ENCODE measurements around the gene HIGD2A. TPM values are rescaled to one million over a fixed set of nuclear protein-coding genes. Genes with fewer than 3 reads are reported as not detected.
A peak's percentile ranks its signal among the peaks of the same experiment; 100 is the strongest.
"Not testable (repeated sequence)": the region's sequence is repeated elsewhere in the genome, so short reads cannot be mapped to it uniquely, and the experiment has no call there.

Gene HIGD2A
- total RNA-seq, 2 experiments from 2014 or later, result 154 to 155 TPM

- intact Hi-C loops (cut with micrococcal nuclease), result no loop called here
- Mint-ChIP-seq H3K9me3 (no peaks in the 10 kb centered on the region), H3K4me1 (ENCODE audit: low read depth) (peaks cover under 1% of the 10 kb centered on the region), H3K27ac (no peak overlapping the region), H3K27me3 (ENCODE audit: low read depth) (no peaks in the 10 kb centered on the region), H3K4me3 (no peak overlapping the region), H3K36me3 (ENCODE audit: low read depth) (peaks cover 9% of the 10 kb centered on the region)
- CTCF ChIA-PET, result interaction anchor here (0.7 to 1.5 kb wide), 3 partner anchors 11 to 102 kb away, joined by 3 to 4 read pairs (median 4); no protein-coding TSS in a partner anchor
- DNase-seq, result no peak
These were observed 17.3 kb downstream of the HIGD2A start for GRCh38 chr5:176405656-176406435.

- no peak overlapping the region for H3K4me3 Mint-ChIP-seq
- H3K27me3 Mint-ChIP-seq (ENCODE audit: low read depth), result no peaks in the 10 kb centered on the region
- H3K27ac Mint-ChIP-seq, result no peak overlapping the region
- no peak for DNase-seq
- CTCF ChIA-PET, result interaction anchor here (1.1 to 1.5 kb wide), 2 partner anchors 11 to 15 kb away, joined by 3 to 4 read pairs; no protein-coding TSS in a partner anchor
- H3K4me1 Mint-ChIP-seq (ENCODE audit: low read depth), result peaks cover 7% of the 10 kb centered on the region
- H3K36me3 Mint-ChIP-seq (ENCODE audit: low read depth), result peaks cover 9% of the 10 kb centered on the region
- H3K9me3 Mint-ChIP-seq, result no peaks in the 10 kb centered on the region
- intact Hi-C loops (cut with micrococcal nuclease), result no loop called here
These were observed 18.0 kb downstream of the HIGD2A start for GRCh38 chr5:176406436-176407052.

DNA sequence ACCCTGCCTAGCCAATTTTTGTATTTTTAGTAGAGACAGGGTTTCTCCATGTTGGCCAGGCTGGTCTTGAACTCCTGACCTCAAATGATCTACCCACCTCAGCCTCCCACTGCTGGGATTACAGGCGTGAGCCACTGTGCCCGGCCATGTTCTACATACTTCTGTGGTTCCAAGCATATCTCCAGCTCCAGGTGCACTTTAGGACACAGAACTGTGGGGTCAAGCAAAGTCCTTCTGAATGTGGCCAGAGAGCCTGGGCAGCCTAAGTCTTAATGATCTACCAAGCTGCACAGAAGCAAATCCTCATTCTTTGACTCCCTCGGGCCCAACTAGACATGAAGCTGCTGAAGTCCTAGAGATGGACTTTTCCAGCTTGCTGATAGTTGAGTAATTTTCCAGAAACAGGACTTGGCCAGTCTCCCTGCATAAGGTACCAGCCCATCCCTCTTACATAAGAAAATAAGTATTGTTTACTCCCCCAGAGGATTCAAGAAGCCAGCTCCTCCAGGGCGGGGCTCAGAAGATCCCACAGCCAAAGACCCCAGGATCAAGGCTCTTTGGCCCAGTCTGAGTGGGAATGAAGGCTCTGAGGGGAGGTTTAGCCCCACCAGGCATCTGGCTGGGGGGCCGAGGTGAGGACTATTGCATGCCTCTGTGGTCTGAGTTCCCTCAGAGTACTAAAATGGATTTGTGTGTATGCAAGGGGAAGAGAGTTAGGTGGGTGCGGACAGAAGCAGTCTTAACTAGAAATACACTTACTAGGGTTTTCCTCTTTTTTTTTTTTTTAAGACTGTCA is 19.1 kb downstream of the HIGD2A start:
- H3K36me3 Mint-ChIP-seq (ENCODE audit: low read depth), result peaks cover 9% of the 10 kb centered on the region
- intact Hi-C loops (cut with micrococcal nuclease), result no loop called here
- no peaks in the 10 kb centered on the region for H3K27me3 Mint-ChIP-seq (ENCODE audit: low read depth)
- CTCF ChIA-PET, result interaction anchor here (1.1 to 1.5 kb wide), 2 partner anchors 9 to 16 kb away, joined by 3 to 4 read pairs; no protein-coding TSS in a partner anchor
- no peak for DNase-seq
- H3K4me3 Mint-ChIP-seq, result no peak overlapping the region
- peaks cover 11% of the 10 kb centered on the region for H3K4me1 Mint-ChIP-seq (ENCODE audit: low read depth)
- no peak overlapping the region for H3K27ac Mint-ChIP-seq
- no peaks in the 10 kb centered on the region for H3K9me3 Mint-ChIP-seq

DNA sequence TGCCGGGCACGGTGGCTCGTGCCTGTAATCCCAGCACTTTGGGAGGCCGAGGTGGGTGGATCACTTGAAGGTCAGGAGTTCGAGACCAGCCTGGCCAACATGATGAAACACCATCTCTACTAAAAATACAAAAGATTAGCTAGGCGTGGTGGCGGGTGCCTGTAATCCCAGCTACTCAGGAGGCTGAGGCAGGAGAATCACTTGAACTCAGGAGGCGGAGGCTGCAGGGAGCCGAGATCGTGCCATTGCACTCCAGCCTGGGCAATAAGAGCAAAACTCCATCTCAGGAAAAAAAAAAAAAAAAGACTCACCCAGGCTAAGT is 19.7 kb downstream of the HIGD2A start:
- H3K36me3 Mint-ChIP-seq (ENCODE audit: low read depth); CTCF ChIA-PET; intact Hi-C loops (cut with micrococcal nuclease): not testable (repeated sequence)

DNA sequence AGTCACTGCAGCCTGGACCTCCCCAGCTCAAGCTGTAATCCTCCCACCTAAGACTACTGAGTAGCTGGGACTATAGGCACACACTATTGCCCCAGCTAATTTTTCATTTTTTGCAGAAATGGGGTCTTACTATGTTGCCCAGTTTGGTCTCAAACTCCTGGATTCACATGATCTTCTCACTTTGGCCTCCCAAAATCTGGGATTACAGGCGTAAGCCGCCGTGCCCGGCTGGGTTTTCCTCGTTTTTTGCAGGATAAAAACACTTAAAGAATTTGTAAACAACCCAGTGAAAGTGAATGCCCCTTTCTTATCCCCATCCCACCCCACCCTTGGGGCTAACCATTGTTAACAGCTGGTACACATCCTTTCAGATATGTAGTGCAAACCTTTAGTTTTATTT is 20.0 kb downstream of the HIGD2A start:
- no peak overlapping the region for H3K4me3 Mint-ChIP-seq

More for the DNA sequence above, 19.7 kb downstream of the HIGD2A start:
- H3K9me3 Mint-ChIP-seq; H3K4me3 Mint-ChIP-seq; H3K27me3 Mint-ChIP-seq (ENCODE audit: low read depth); DNase-seq; H3K27ac Mint-ChIP-seq: not testable (repeated sequence)
- peaks cover 14% of the 10 kb centered on the region for H3K4me1 Mint-ChIP-seq (ENCODE audit: low read depth)

DNA sequence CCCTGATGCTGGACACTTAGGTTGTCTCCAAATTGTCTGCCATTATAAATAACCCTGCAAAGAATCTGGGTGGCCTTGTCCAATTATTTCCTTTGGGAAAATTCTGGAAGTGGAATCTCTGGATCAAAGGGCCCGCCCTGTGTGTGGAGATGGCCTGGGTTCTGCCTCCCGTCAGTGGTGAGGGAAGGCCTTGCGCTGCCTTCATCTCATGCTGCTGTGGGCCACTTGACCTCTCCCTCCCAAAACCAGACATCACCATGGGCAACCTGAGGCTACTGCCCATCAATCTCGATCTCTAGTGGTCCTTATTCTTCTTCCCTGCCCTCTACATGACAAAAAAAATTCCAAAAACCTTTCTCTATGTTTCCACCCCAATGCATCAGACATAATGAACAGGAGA is 21.2 kb downstream of the HIGD2A start:
- no peaks in the 10 kb centered on the region for H3K27me3 Mint-ChIP-seq (ENCODE audit: low read depth)
- H3K9me3 Mint-ChIP-seq, result no peaks in the 10 kb centered on the region
- intact Hi-C loops (cut with micrococcal nuclease), result no loop called here
- H3K4me3 Mint-ChIP-seq, result no peak overlapping the region
- H3K27ac Mint-ChIP-seq, result no peak overlapping the region
- CTCF ChIA-PET, result no interaction called here
- peaks cover 26% of the 10 kb centered on the region for H3K4me1 Mint-ChIP-seq (ENCODE audit: low read depth)
- peaks cover 9% of the 10 kb centered on the region for H3K36me3 Mint-ChIP-seq (ENCODE audit: low read depth)
- DNase-seq, result no peak

More for the DNA sequence above, 20.0 kb downstream of the HIGD2A start:
- Mint-ChIP-seq H3K4me1 (ENCODE audit: low read depth) (peaks cover 15% of the 10 kb centered on the region), H3K27me3 (ENCODE audit: low read depth) (no peaks in the 10 kb centered on the region), H3K9me3 (no peaks in the 10 kb centered on the region), H3K27ac (no peak overlapping the region), H3K36me3 (ENCODE audit: low read depth) (peaks cover 9% of the 10 kb centered on the region)
- DNase-seq, result no peak
- intact Hi-C loops (cut with micrococcal nuclease), result no loop called here
- CTCF ChIA-PET, result no interaction called here

DNA sequence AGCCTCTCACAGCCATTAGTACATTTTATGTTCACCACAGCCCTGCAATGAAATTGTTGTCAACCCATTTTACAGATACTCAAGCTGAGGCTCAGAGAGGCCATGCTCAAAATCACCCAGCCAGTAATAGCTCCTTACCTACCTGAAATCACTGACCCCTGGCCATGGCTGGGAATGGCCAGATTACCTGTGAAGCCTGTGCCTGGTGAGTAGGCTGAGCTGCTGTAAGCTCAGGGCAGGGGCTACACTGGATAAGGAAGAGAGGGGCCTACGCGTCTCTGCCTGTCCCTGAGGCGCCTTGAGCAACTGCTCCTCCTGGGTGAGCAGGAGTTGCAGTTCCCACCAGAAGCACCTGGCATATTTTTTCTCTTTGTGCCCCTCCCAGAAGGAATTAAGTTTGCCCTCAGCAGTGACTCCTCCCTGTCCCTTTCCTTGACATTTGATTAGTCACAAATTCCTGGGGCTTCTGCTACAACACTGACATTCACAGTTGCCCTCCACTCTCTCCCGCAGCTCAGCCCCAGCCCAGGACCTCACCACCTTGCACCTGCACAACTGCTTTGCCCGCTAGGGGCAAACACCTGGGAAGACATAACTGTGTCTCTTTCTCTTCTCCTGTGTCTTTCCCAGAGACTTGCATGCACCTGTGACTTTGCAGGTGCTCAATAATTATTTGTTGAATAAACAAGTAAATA is 22.1 kb downstream of the HIGD2A start:
- Mint-ChIP-seq H3K27ac (no peak overlapping the region), H3K4me1 (ENCODE audit: low read depth) (peaks cover 35% of the 10 kb centered on the region), H3K27me3 (ENCODE audit: low read depth) (no peaks in the 10 kb centered on the region), H3K36me3 (ENCODE audit: low read depth) (peaks cover 9% of the 10 kb centered on the region), H3K9me3 (no peaks in the 10 kb centered on the region), H3K4me3 (no peak overlapping the region)
- no peak for DNase-seq
- CTCF ChIA-PET, result no interaction called here
- intact Hi-C loops (cut with micrococcal nuclease), result no loop called here

DNA sequence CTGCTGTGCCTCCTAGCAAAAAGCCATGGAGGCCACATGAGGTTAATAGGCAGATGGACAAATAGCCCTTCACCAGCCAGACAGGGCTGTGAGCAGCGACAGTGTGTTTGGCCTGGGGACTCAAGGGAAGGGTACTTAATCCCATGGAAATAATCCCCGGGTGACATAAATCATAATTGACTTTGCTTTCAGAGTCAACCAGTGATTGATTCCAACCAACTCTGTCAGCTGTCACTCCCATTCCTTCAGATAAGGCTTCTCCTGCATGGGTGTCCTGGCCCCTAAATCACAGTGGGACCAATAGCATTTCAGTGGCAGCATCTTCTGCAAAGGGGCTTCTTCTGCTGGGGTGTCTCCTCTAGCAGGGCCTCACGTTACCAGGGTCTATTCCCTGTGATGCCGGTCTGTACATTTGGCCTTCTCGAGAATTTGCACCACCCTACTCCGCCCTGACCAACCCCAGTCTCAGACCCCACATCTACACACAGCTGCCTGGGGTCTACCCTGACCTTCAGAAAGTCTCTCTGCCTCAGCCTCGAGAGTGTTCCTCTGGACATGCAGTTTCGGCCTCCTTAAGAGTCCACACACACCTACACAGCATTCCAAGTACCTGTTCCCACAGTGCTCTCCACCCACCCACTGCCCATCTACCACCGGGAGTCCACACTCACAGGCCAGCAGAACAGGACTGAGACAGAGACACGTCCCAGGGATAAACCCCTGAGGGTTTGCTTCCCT is 24.1 kb downstream of the HIGD2A start:
- H3K4me1 Mint-ChIP-seq (ENCODE audit: low read depth), result peaks cover 43% of the 10 kb centered on the region
- H3K4me3 Mint-ChIP-seq, result no peak overlapping the region
- peaks cover 3% of the 10 kb centered on the region for H3K36me3 Mint-ChIP-seq (ENCODE audit: low read depth)
- DNase-seq, result no peak
- no peak overlapping the region for H3K27ac Mint-ChIP-seq
- intact Hi-C loops (cut with micrococcal nuclease), result no loop called here
- no peaks in the 10 kb centered on the region for H3K27me3 Mint-ChIP-seq (ENCODE audit: low read depth)
- no peaks in the 10 kb centered on the region for H3K9me3 Mint-ChIP-seq
- CTCF ChIA-PET, result interaction anchor here (1.4 kb wide), 1 partner anchor 123 kb away, joined by 3 read pairs; no protein-coding TSS in a partner anchor

- no peak overlapping the region for H3K27ac Mint-ChIP-seq
- DNase-seq, result no peak
- H3K9me3 Mint-ChIP-seq, result no peaks in the 10 kb centered on the region
- H3K36me3 Mint-ChIP-seq (ENCODE audit: low read depth), result no peaks in the 10 kb centered on the region
- H3K4me3 Mint-ChIP-seq, result no peak overlapping the region
- peaks cover 43% of the 10 kb centered on the region for H3K4me1 Mint-ChIP-seq (ENCODE audit: low read depth)
- intact Hi-C loops (cut with micrococcal nuclease), result no loop called here
- no peaks in the 10 kb centered on the region for H3K27me3 Mint-ChIP-seq (ENCODE audit: low read depth)
- CTCF ChIA-PET, result interaction anchor here (1.4 kb wide), 1 partner anchor 122 kb away, joined by 3 read pairs; no protein-coding TSS in a partner anchor
These were observed 24.7 kb downstream of the HIGD2A start for GRCh38 chr5:176413255-176413565.

- no peaks in the 10 kb centered on the region for H3K9me3 Mint-ChIP-seq
- no peak overlapping the region for H3K27ac Mint-ChIP-seq
- DNase-seq, result no peak
- CTCF ChIA-PET, result interaction anchor here (1.4 kb wide), 1 partner anchor 122 kb away, joined by 3 read pairs; no protein-coding TSS in a partner anchor
- H3K27me3 Mint-ChIP-seq (ENCODE audit: low read depth), result no peaks in the 10 kb centered on the region
- H3K4me3 Mint-ChIP-seq, result no peak overlapping the region
- intact Hi-C loops (cut with micrococcal nuclease), result loop anchor here (2.0 kb wide), 2 partner anchors 53 to 205 kb away; partner anchors contain the start of gene KIAA1191
- H3K36me3 Mint-ChIP-seq (ENCODE audit: low read depth), result no peaks in the 10 kb centered on the region
- H3K4me1 Mint-ChIP-seq (ENCODE audit: low read depth), result peaks cover 43% of the 10 kb centered on the region
These were observed 25.2 kb downstream of the HIGD2A start for GRCh38 chr5:176413709-176414191.

DNA sequence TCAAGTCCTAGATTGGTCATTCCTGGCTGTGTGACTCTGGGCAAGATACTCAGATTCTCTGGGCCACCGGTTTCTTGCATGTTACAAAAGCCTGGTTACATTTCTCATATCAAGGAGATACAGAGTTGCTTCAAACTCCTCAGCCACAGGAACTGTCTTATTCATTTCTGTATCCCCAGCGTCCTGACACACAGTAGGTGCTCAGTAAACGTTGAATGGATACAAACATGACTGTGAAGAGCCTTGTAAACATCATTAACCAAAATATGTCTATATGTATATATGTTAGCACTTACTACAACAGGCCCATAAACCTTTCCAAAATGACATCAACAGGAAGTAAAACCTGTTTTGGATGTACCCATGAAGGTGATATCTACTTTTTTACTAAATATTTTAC is 26.2 kb downstream of the HIGD2A start:
- Mint-ChIP-seq H3K27ac (no peak overlapping the region), H3K4me3 (peak overlapping the region; percentile 60), H3K4me1 (ENCODE audit: low read depth) (peaks cover 43% of the 10 kb centered on the region), H3K36me3 (ENCODE audit: low read depth) (no peaks in the 10 kb centered on the region), H3K27me3 (ENCODE audit: low read depth) (no peaks in the 10 kb centered on the region), H3K9me3 (no peaks in the 10 kb centered on the region)
- CTCF ChIA-PET, result no interaction called here
- intact Hi-C loops (cut with micrococcal nuclease), result loop anchor here (2.0 kb wide), 2 partner anchors 54 to 204 kb away; partner anchors contain the start of gene KIAA1191
- DNase-seq, result no peak

Data from activated naive CD4-positive, alpha-beta T cell treated with anti-CD3 and anti-CD28 coated beads for 36 hours (primary cell).